ENCODE data around the gene GHDC.
"Not testable (repeated sequence)": the region's sequence is repeated elsewhere in the genome, so short reads cannot be mapped to it uniquely, and the experiment has no call there.

GHDC gene

GRCh38 chr17:42155614-42156045 is 38.7 kb downstream of the GHDC start:
- DNase-seq (ENCODE audit: low read depth) = peak; percentile 33

GRCh38 chr17:42153919-42154742 is 40.2 kb downstream of the GHDC start:
- peak; percentile 54 for DNase-seq (ENCODE audit: low read depth)

GRCh38 chr17:42146911-42147607 is 47.2 kb downstream of the GHDC start:
- DNase-seq (ENCODE audit: low read depth) = no peak

- DNase-seq (ENCODE audit: low read depth) = peak; percentile 16
These were observed 51.2 kb downstream of the GHDC start for GRCh38 chr17:42143138-42143537.

GRCh38 chr17:42142371-42142896 is 51.9 kb downstream of the GHDC start:
- peak; percentile 97 for DNase-seq (ENCODE audit: low read depth)

GRCh38 chr17:42141382-42141781 is 52.9 kb downstream of the GHDC start:
- no peak for DNase-seq (ENCODE audit: low read depth)

- DNase-seq (ENCODE audit: low read depth) = not testable (repeated sequence)
These were observed 53.6 kb downstream of the GHDC start for GRCh38 chr17:42140690-42141089.
